GM12878 (cell line): ENCODE results near the gene FNDC3B. TPM values are rescaled to one million over a fixed set of nuclear protein-coding genes. Genes with fewer than 3 reads are reported as not detected.

ENCODE experiments used
- ATAC-seq: fragments of 200-7000 bp; cut with Tn5 transposase; 3 replicates; pipeline ENCODE4 v1.9.1; 2020; ENCODE audit warnings: mild to moderate bottlenecking, moderate library complexity
- BruUV-seq: library from RNA; stranded (reverse); fragments of 400-500 nt; replicated peaks from 2 replicates; lab custom pipeline; 2021; lab: Mats Ljungman, UMichigan
- CTCF ChIA-PET: fragments of 300-600 bp; sonication (Branson Sonifier 250); formaldehyde crosslinking; extraction: SDS; loops from one replicate; lab custom pipeline; 2021; ENCODE audit warnings: inconsistent platforms; lab: Yijun Ruan, JAX
- POLR2A ChIA-PET: fragments of 350-600 bp; formaldehyde crosslinking; extraction: SDS; loops from one replicate; lab custom pipeline; 2021; ENCODE audit warnings: inconsistent platforms; lab: Charles Lee
- RAD21 ChIA-PET: fragments of 300-600 bp; sonication (Branson Sonifier 250); formaldehyde crosslinking; loops from one replicate; lab custom pipeline; 2023; ENCODE audit warnings: antibody characterized with exemption; ENCODE audit not compliant: unreplicated experiment; lab: Charles Lee
- SMC1A ChIA-PET: fragments of 300-600 bp; sonication (Branson Sonifier 250); formaldehyde crosslinking; loops from one replicate; lab custom pipeline; 2023; ENCODE audit not compliant: unreplicated experiment, uncharacterized antibody; lab: Charles Lee
- DNase-seq: peaks from one replicate; pipeline ENCODE4 v3.0.0-alpha.2; 2011; ENCODE audit warnings: low read depth, low spot score
- FAIRE-seq: peaks from 3 replicates; lab custom pipeline; 2011; peaks lifted over from hg19 to GRCh38; lab: Jason Lieb, UNC
- H2AFZ ChIP-seq: 2 replicates; pipeline ENCODE4 v1.6.0; 2011; ENCODE audit warnings: low read depth, low read length, control low read depth; ENCODE audit not compliant: control insufficient read depth
- H3K27ac ChIP-seq: 2 replicates; pipeline ENCODE4 v1.5.1; 2011; ENCODE audit warnings: control low read depth; ENCODE audit not compliant: control insufficient read depth, insufficient read depth
- H3K27me3 ChIP-seq, 2 experiments: replicated peaks in 1 of 2; 2 replicates each; pipeline versions ENCODE4 v1.6.0 to v1.6.1; 2011; ENCODE audit warnings: low read length in 1 of 2; ENCODE audit not compliant: control insufficient read depth in 2 of 2, insufficient read depth in 2 of 2
- H3K36me3 ChIP-seq, 2 experiments: 2 replicates each; pipeline ENCODE4 v1.5.1; 2011; ENCODE audit warnings: low read length in 1 of 2; ENCODE audit not compliant: control insufficient read depth in 2 of 2, insufficient read depth in 2 of 2
- H3K4me1 ChIP-seq: 2 replicates; pipeline ENCODE4 v1.6.1; 2011; ENCODE audit warnings: mild to moderate bottlenecking, low read length, moderate library complexity, mixed read lengths; ENCODE audit not compliant: control insufficient read depth, insufficient read depth
- H3K4me2 ChIP-seq: 2 replicates; pipeline ENCODE4 v1.6.0; 2011; ENCODE audit warnings: control low read depth; ENCODE audit not compliant: control insufficient read depth, insufficient read depth
- H3K4me3 ChIP-seq: fragments of 200-600 bp; sonication (generic); 2 replicates; pipeline ENCODE4 v1.5.1; 2016
- H3K79me2 ChIP-seq: 2 replicates; pipeline ENCODE4 v1.6.0; 2011; ENCODE audit warnings: low read length; ENCODE audit not compliant: control insufficient read depth, insufficient read depth
- H3K9ac ChIP-seq: 2 replicates; pipeline ENCODE4 v1.8.0; 2011; ENCODE audit warnings: low read length, control low read depth, mixed read lengths; ENCODE audit not compliant: control insufficient read depth, insufficient read depth
- H3K9me3 ChIP-seq: replicated peaks from 3 replicates; pipeline ENCODE4 v1.5.1; 2011; ENCODE audit warnings: mild to moderate bottlenecking, low read length; ENCODE audit not compliant: control insufficient read depth, insufficient read depth
- H4K20me1 ChIP-seq: 2 replicates; pipeline ENCODE4 v1.6.0; 2011; ENCODE audit not compliant: control insufficient read depth, insufficient read depth
- ASH2L ChIP-seq: fragments of 300-600, 200-600 bp; sonication (generic); IDR thresholded peaks from 2 replicates; pipeline ENCODE4 v1.6.1; 2017; ENCODE audit warnings: low read depth, mild to moderate bottlenecking, borderline replicate concordance
- BCL3 ChIP-seq: IDR thresholded peaks from 2 replicates; pipeline ENCODE4 v1.6.1; 2011; ENCODE audit warnings: borderline replicate concordance, low read depth, mild to moderate bottlenecking, moderate library complexity, low read length; ENCODE audit not compliant: insufficient read depth, poor library complexity, severe bottlenecking
- CBFB ChIP-seq: IDR thresholded peaks from 2 replicates; pipeline ENCODE4 v1.6.1; 2016; ENCODE audit warnings: antibody characterized with exemption, low read depth
- CREM ChIP-seq: IDR thresholded peaks from 2 replicates; pipeline ENCODE4 v1.6.1; 2014; ENCODE audit warnings: antibody characterized with exemption, low read depth
- EP300 ChIP-seq, 2 experiments: fragments of 150-350 bp in 1 of 2; IDR thresholded peaks; 2 replicates each; pipeline ENCODE4 v1.6.1; 2011 to 2012; ENCODE audit warnings: low read depth in 2 of 2, low read length in 2 of 2, borderline replicate concordance in 1 of 2, improper control_type of control experiment in 1 of 2, inconsistent platforms in 1 of 2; ENCODE audit not compliant: control insufficient read depth in 1 of 2
- KAT2A ChIP-seq: conservative IDR thresholded peaks from 2 replicates; pipeline ENCODE4 v1.6.1; 2011; ENCODE audit warnings: low read depth, low read length; ENCODE audit not compliant: control insufficient read depth
- MEF2A ChIP-seq: IDR thresholded peaks from 2 replicates; pipeline ENCODE4 v1.6.1; 2011; ENCODE audit warnings: low read depth, mild to moderate bottlenecking, low read length, moderate library complexity; ENCODE audit not compliant: insufficient read depth
- MYC ChIP-seq: IDR thresholded peaks from 2 replicates; pipeline ENCODE4 v1.6.1; 2011; ENCODE audit warnings: mild to moderate bottlenecking, low read length, moderate library complexity, inconsistent platforms; ENCODE audit not compliant: insufficient read depth, insufficient replicate concordance, insufficient read length, severe bottlenecking
- REST ChIP-seq: IDR thresholded peaks from 2 replicates; pipeline ENCODE4 v1.6.1; 2012; ENCODE audit warnings: mild to moderate bottlenecking, low read depth, low read length
- SIN3A ChIP-seq: IDR thresholded peaks from 2 replicates; pipeline ENCODE4 v1.6.1; 2012; ENCODE audit warnings: low read depth, low read length, improper control_type of control experiment
- SMAD1 ChIP-seq: fragments of 450-650 bp; IDR thresholded peaks from 2 replicates; pipeline ENCODE4 v1.6.1; 2018; ENCODE audit warnings: mild to moderate bottlenecking, low read depth; ENCODE audit not compliant: partially characterized antibody
- SMAD5 ChIP-seq: IDR thresholded peaks from 2 replicates; pipeline ENCODE4 v1.6.1; 2016; ENCODE audit warnings: antibody characterized with exemption, low read depth
- SPI1 ChIP-seq: IDR thresholded peaks from 2 replicates; pipeline ENCODE4 v1.6.1; 2011; ENCODE audit warnings: low read depth, mild to moderate bottlenecking, low read length, moderate library complexity, borderline replicate concordance; ENCODE audit not compliant: insufficient read depth
- SREBF2 ChIP-seq: IDR thresholded peaks from 2 replicates; pipeline ENCODE4 v1.6.1; 2012; ENCODE audit warnings: mild to moderate bottlenecking, low read length
- SRF ChIP-seq, 2 experiments: IDR thresholded peaks; 2 replicates each; pipeline ENCODE4 v1.6.1; 2011; ENCODE audit warnings: low read depth in 2 of 2, low read length in 2 of 2, mild to moderate bottlenecking in 1 of 2, moderate library complexity in 1 of 2
- STAT1 ChIP-seq: fragments of 450-650 bp; conservative IDR thresholded peaks from 2 replicates; pipeline ENCODE4 v1.6.1; 2014; ENCODE audit warnings: antibody characterized with exemption, mild to moderate bottlenecking
- ZNF217 ChIP-seq: fragments of 450-650 bp; IDR thresholded peaks from 2 replicates; pipeline ENCODE4 v1.6.1; 2017; ENCODE audit warnings: antibody characterized with exemption, mild to moderate bottlenecking
- ZNF622 ChIP-seq: fragments of 450-650 bp; IDR thresholded peaks from 2 replicates; pipeline ENCODE4 v1.6.1; 2017; ENCODE audit warnings: mild to moderate bottlenecking, inconsistent platforms
- WGBS: methylation state at CpG from one replicate; pipeline ENCODE4 v1.1.6; 2016; ENCODE audit warnings: low lambda C conversion rate; ENCODE audit not compliant: insufficient replicate concordance, insufficient coverage; ENCODE audit errors: missing lambda C conversion rate; 5-methylcytosine and 5-hydroxymethylcytosine counted together
- in situ Hi-C: fragments of 300-500 bp; cut with MboI; formaldehyde crosslinking; loops from 9 replicates; pipeline ENCODE4 v1.14.3; 2018; ENCODE audit warnings: mixed read lengths
- intact Hi-C: fragments of 100-400 bp; cut with micrococcal nuclease; formaldehyde crosslinking; loops from one replicate; pipeline ENCODE4 v1.14.2; 2022; ENCODE audit not compliant: unreplicated experiment
- polyA plus RNA-seq, 11 experiments: library from polyadenylated mRNA; depleted of rRNA in 4 of 11; unstranded in 6 of 11; stranded (reverse) in 5 of 11; fragments of >200 nt; fragmentation: Nextera tagmentation in 4 of 11; fragmentation: Illumina TruSeq in 1 of 11; extraction: Ambion mirVana in 4 of 11; extraction: Trizol in 1 of 11; gene quantifications; 1 replicate in 1 of 11; 2 replicates in 10 of 11; pipeline versions ENCODE4 v1.2.1 to v1.2.3, GENCODE V29; 2011 to 2016; ENCODE audit warnings: inconsistent platforms in 2 of 11, missing spikeins in 2 of 11, low read depth in 1 of 11
- total RNA-seq, 4 experiments: library from RNA; depleted of rRNA in 3 of 4; stranded (reverse); fragments of >200 nt in 3 of 4; fragmentation: Illumina TruSeq in 1 of 4; extraction: Trizol in 1 of 4; gene quantifications; 2 replicates each; pipeline versions ENCODE4 v1.2.1 to v1.2.3, GENCODE V29; 2013 to 2021
- TF ChIP-seq, protein P1 (sequence below), 3 experiments: IDR thresholded peaks in 2 of 3; conservative IDR thresholded peaks in 1 of 3; 2 replicates each; pipeline ENCODE4 v1.5.1; 2011; ENCODE audit warnings: low read depth in 3 of 3, low read length in 3 of 3, mild to moderate bottlenecking in 3 of 3, control low read depth in 2 of 3, moderate library complexity in 2 of 3, inconsistent platforms in 1 of 3, mixed read lengths in 1 of 3; ENCODE audit not compliant: control insufficient read depth in 2 of 3, insufficient read depth in 1 of 3; ENCODE audit errors: extremely low read depth in 1 of 3

Gene FNDC3B
- total and polyA plus RNA-seq, 10 of the 15 experiments (the other 5 are each of a cell fraction or from before 2014, with no cell fraction given) = 7.9 to 35.0 (median 18.5) TPM

DNA sequence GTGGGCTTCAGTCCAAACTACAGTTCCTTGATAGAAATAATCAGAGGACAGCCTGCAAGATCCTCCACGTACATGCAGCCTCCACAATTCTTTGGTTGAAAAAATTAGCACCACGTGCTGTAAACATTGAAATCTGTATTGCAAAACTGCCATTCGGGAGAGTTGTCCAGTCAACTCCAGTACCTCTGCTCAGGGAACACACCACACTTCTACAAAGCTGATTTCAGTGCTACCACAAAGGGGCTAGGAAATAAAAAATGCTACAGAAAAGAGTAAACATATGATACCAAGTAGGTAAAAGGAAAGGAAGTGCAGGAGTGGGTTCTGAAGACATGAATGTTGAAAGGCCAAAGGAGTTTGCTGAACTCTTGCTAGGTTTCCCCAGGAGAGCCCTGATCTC is 368.5 kb downstream of the FNDC3B start:
- ChIA-PET SMC1A (no interaction called here), POLR2A (no interaction called here), CTCF (interaction anchor here (1.1 to 1.6 kb wide), 2 partner anchors 10 to 265 kb away, joined by 3 read pairs; no protein-coding TSS in a partner anchor), RAD21 (no interaction called here)
- Histone ChIP-seq H3K4me3 (no peak overlapping the region), H3K27ac (no peak overlapping the region), H3K4me1 (no peaks in the 10 kb centered on the region), H2AFZ (no peak overlapping the region), H3K9me3 (no peaks in the 10 kb centered on the region), H3K36me3 (no peaks in the 10 kb centered on the region), H3K9ac (no peak overlapping the region), H3K27me3 (no peaks in the 10 kb centered on the region), H3K4me2 (no peak overlapping the region), H4K20me1 (no peaks in the 10 kb centered on the region), H3K79me2 (no peaks in the 10 kb centered on the region)
- intact Hi-C loops = no loop called here
- WGBS = 59% methylated on average over 3 of the region's 3 CpGs
- no peak for FAIRE-seq
- in situ Hi-C loops = no loop called here
- no TSS peak for BruUV-seq
- no peak for DNase-seq
- no peak for ATAC-seq
- no peak for TF ChIP-seq CBFB
- TF ChIP-seq SMAD5 = no peak
- TF ChIP-seq MYC = no peak
- no peak for TF ChIP-seq SIN3A
- TF ChIP-seq REST = no peak
- no peak for TF ChIP-seq SREBF2
- TF ChIP-seq, protein P1, sequence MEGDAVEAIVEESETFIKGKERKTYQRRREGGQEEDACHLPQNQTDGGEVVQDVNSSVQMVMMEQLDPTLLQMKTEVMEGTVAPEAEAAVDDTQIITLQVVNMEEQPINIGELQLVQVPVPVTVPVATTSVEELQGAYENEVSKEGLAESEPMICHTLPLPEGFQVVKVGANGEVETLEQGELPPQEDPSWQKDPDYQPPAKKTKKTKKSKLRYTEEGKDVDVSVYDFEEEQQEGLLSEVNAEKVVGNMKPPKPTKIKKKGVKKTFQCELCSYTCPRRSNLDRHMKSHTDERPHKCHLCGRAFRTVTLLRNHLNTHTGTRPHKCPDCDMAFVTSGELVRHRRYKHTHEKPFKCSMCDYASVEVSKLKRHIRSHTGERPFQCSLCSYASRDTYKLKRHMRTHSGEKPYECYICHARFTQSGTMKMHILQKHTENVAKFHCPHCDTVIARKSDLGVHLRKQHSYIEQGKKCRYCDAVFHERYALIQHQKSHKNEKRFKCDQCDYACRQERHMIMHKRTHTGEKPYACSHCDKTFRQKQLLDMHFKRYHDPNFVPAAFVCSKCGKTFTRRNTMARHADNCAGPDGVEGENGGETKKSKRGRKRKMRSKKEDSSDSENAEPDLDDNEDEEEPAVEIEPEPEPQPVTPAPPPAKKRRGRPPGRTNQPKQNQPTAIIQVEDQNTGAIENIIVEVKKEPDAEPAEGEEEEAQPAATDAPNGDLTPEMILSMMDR (IDR thresholded peaks at IDR 0.05 in 2 of 3, conservative IDR thresholded peaks at IDR 0.05 in 1 of 3; ENCODE audit: control insufficient read depth in 2 of 3, extremely low read depth in 1 of 3, insufficient read depth in 1 of 3, low read depth in 3 of 3, low read length in 3 of 3) = no peak
- TF ChIP-seq STAT1 = no peak
- TF ChIP-seq KAT2A = no peak
- TF ChIP-seq ZNF217 = no peak
- no peak for TF ChIP-seq BCL3
- TF ChIP-seq SPI1 = no peak
- no peak for TF ChIP-seq CREM
- no peak for TF ChIP-seq ZNF622
- no peak for TF ChIP-seq SRF (IDR thresholded peaks at IDR 0.05; ENCODE audit: low read depth in 2 of 2, low read length in 2 of 2)
- TF ChIP-seq EP300 (IDR thresholded peaks at IDR 0.05; ENCODE audit: borderline replicate concordance in 1 of 2, control insufficient read depth in 1 of 2, low read depth in 2 of 2, low read length in 2 of 2) = no peak
- TF ChIP-seq MEF2A = no peak
- TF ChIP-seq SMAD1 = no peak
- TF ChIP-seq ASH2L = no peak
